NCI-H524 (cell line): ENCODE measurements around the gene NACA.

Experiments
- DNase-seq, 2 experiments: peaks; one replicate each; lab custom pipeline; 2025; lab: John Stamatoyannopoulos, UW

Gene NACA

GRCh38 chr12:56687223-56688128, 37.6 kb downstream of the NACA start:
- peak; percentile 35 to 52 for DNase-seq

- DNase-seq = no peak
Measured at GRCh38 chr12:56684745-56685359, 40.2 kb downstream of the NACA start.

- DNase-seq = no peak
Measured at GRCh38 chr12:56682323-56682722, 42.8 kb downstream of the NACA start.

GRCh38 chr12:56679883-56680575, 45.1 kb downstream of the NACA start:
- DNase-seq = no peak

GRCh38 chr12:56678852-56679251, 46.2 kb downstream of the NACA start:
- no peak for DNase-seq

- DNase-seq = no peak
Measured at GRCh38 chr12:56677680-56678079, 47.4 kb downstream of the NACA start.

- DNase-seq = no peak
Measured at GRCh38 chr12:56676851-56677580, 48.1 kb downstream of the NACA start.

- DNase-seq = no peak
Measured at GRCh38 chr12:56671608-56672007, 53.5 kb downstream of the NACA start.

GRCh38 chr12:56670836-56671235, 54.3 kb downstream of the NACA start:
- DNase-seq = no peak

GRCh38 chr12:56668197-56668457, 57.0 kb downstream of the NACA start:
- DNase-seq = no peak
